ENCODE data around the gene FOXE3. TPM values are rescaled to one million over a fixed set of nuclear protein-coding genes. Genes with fewer than 3 reads are reported as not detected.
A peak's percentile ranks its signal among the peaks of the same experiment; 100 is the strongest.

FOXE3 gene
- total RNA-seq, 2 donors from 2014 or later, result not detected

GRCh38 chr1:47412437-47412836 lies 3.6 kb upstream of the FOXE3 start:
- Mint-ChIP-seq H3K4me3 (no peak overlapping the region), H3K27ac (no peak overlapping the region), H3K4me1 (ENCODE audit: low read depth in 2 of 2) (peaks cover 2 to 6% of the 10 kb centered on the region in 2 donors), H3K36me3 (no peaks in the 10 kb centered on the region), H3K27me3 (peaks cover 22 to 26% of the 10 kb centered on the region in 2 donors), H3K9me3 (no peaks in the 10 kb centered on the region)
- DNase-seq (ENCODE audit: low spot score) (no peak), ATAC-seq (no peak)

- Mint-ChIP-seq H3K27ac (no peak overlapping the region), H3K4me1 (ENCODE audit: low read depth in 2 of 2) (peaks cover 6 to 9% of the 10 kb centered on the region in 2 donors), H3K4me3 (peak overlapping the region; percentile 65), H3K36me3 (no peaks in the 10 kb centered on the region), H3K9me3 (no peaks in the 10 kb centered on the region), H3K27me3 (peaks cover 37 to 40% of the 10 kb centered on the region in 2 donors)
- peak; percentile 47 to 51 for ATAC-seq
- no peak for DNase-seq (ENCODE audit: low spot score)
These were observed 459 bp downstream of the FOXE3 start for GRCh38 chr1:47416319-47417169.

GRCh38 chr1:47417170-47418044 lies 1.3 kb downstream of the FOXE3 start:
- no peak overlapping the region for H3K27ac Mint-ChIP-seq
- peak in 1 of 2 donors; percentile 38 for ATAC-seq
- H3K9me3 Mint-ChIP-seq, result no peaks in the 10 kb centered on the region
- peak overlapping the region; percentile 67 for H3K4me3 Mint-ChIP-seq
- H3K36me3 Mint-ChIP-seq, result no peaks in the 10 kb centered on the region
- peaks cover 37 to 40% of the 10 kb centered on the region in 2 donors for H3K27me3 Mint-ChIP-seq
- H3K4me1 Mint-ChIP-seq (ENCODE audit: low read depth in 2 of 2), result peaks cover 6 to 9% of the 10 kb centered on the region in 2 donors
- DNase-seq (ENCODE audit: low spot score), result no peak

GRCh38 chr1:47418122-47418521 lies 2.0 kb downstream of the FOXE3 start:
- peak overlapping the region; percentile 67 for H3K4me3 Mint-ChIP-seq
- no peaks in the 10 kb centered on the region for H3K36me3 Mint-ChIP-seq
- H3K9me3 Mint-ChIP-seq, result no peaks in the 10 kb centered on the region
- H3K4me1 Mint-ChIP-seq (ENCODE audit: low read depth in 2 of 2), result peaks cover 6 to 9% of the 10 kb centered on the region in 2 donors
- no peak for DNase-seq (ENCODE audit: low spot score)
- ATAC-seq, result no peak
- H3K27ac Mint-ChIP-seq, result no peak overlapping the region
- peaks cover 37 to 40% of the 10 kb centered on the region in 2 donors for H3K27me3 Mint-ChIP-seq

- DNase-seq (ENCODE audit: low spot score) (no peak), ATAC-seq (no peak)
- Mint-ChIP-seq H3K27me3 (peaks cover 35 to 40% of the 10 kb centered on the region in 2 donors), H3K9me3 (no peaks in the 10 kb centered on the region), H3K27ac (no peak overlapping the region), H3K36me3 (no peaks in the 10 kb centered on the region), H3K4me3 (no peak overlapping the region), H3K4me1 (ENCODE audit: low read depth in 2 of 2) (peaks cover 6 to 9% of the 10 kb centered on the region in 2 donors)
These were observed 2.7 kb downstream of the FOXE3 start for GRCh38 chr1:47418681-47419325.

- H3K36me3 Mint-ChIP-seq, result no peaks in the 10 kb centered on the region
- peaks cover 6 to 11% of the 10 kb centered on the region in 2 donors for H3K4me1 Mint-ChIP-seq (ENCODE audit: low read depth in 2 of 2)
- no peaks in the 10 kb centered on the region for H3K9me3 Mint-ChIP-seq
- no peak overlapping the region for H3K4me3 Mint-ChIP-seq
- peaks cover 21 to 30% of the 10 kb centered on the region in 2 donors for H3K27me3 Mint-ChIP-seq
- DNase-seq (ENCODE audit: low spot score) (no peak), ATAC-seq (no peak)
- no peak overlapping the region for H3K27ac Mint-ChIP-seq
These were observed 4.5 kb downstream of the FOXE3 start for GRCh38 chr1:47420547-47420946.

GRCh38 chr1:47423872-47424271 lies 7.8 kb downstream of the FOXE3 start:
- no peak overlapping the region for H3K4me3 Mint-ChIP-seq
- peaks cover 0 to 5% of the 10 kb centered on the region in 2 donors for H3K4me1 Mint-ChIP-seq (ENCODE audit: low read depth in 2 of 2)
- H3K27me3 Mint-ChIP-seq, result peaks cover 0 to 8% of the 10 kb centered on the region in 2 donors
- no peak overlapping the region for H3K27ac Mint-ChIP-seq
- no peaks in the 10 kb centered on the region for H3K36me3 Mint-ChIP-seq
- ATAC-seq (no peak), DNase-seq (ENCODE audit: low spot score) (no peak)
- H3K9me3 Mint-ChIP-seq, result no peaks in the 10 kb centered on the region

- DNase-seq (ENCODE audit: low spot score) (no peak), ATAC-seq (no peak)
- no peaks in the 10 kb centered on the region for H3K9me3 Mint-ChIP-seq
- no peak overlapping the region for H3K4me3 Mint-ChIP-seq
- peaks cover 0 to 5% of the 10 kb centered on the region in 2 donors for H3K27me3 Mint-ChIP-seq
- H3K4me1 Mint-ChIP-seq (ENCODE audit: low read depth in 2 of 2), result peaks cover 0 to 5% of the 10 kb centered on the region in 2 donors
- no peak overlapping the region for H3K27ac Mint-ChIP-seq
- H3K36me3 Mint-ChIP-seq, result no peaks in the 10 kb centered on the region
These were observed 8.4 kb downstream of the FOXE3 start for GRCh38 chr1:47424336-47424982.

- peaks cover 28 to 37% of the 10 kb centered on the region in 2 donors for H3K4me1 Mint-ChIP-seq (ENCODE audit: low read depth in 2 of 2)
- H3K27ac Mint-ChIP-seq, result no peak overlapping the region
- peak in 1 of 2 donors; percentile 67 for ATAC-seq
- H3K4me3 Mint-ChIP-seq, result no peak overlapping the region
- H3K27me3 Mint-ChIP-seq, result peaks cover 0 to 16% of the 10 kb centered on the region in 2 donors
- H3K36me3 Mint-ChIP-seq, result peaks cover 6% of the 10 kb centered on the region
- DNase-seq (ENCODE audit: low spot score), result no peak
- no peaks in the 10 kb centered on the region for H3K9me3 Mint-ChIP-seq
These were observed 15.4 kb downstream of the FOXE3 start for GRCh38 chr1:47431534-47431933.

- no peak for ATAC-seq
- Mint-ChIP-seq H3K27ac (no peak overlapping the region), H3K27me3 (peaks cover 0 to 16% of the 10 kb centered on the region in 2 donors)
These were observed 16.3 kb downstream of the FOXE3 start for GRCh38 chr1:47432071-47433036.

GRCh38 chr1:47433037-47433421 lies 16.9 kb downstream of the FOXE3 start:
- no peak overlapping the region for H3K27ac Mint-ChIP-seq
- H3K27me3 Mint-ChIP-seq, result peaks cover 0 to 16% of the 10 kb centered on the region in 2 donors
- no peaks in the 10 kb centered on the region for H3K9me3 Mint-ChIP-seq
- H3K4me3 Mint-ChIP-seq, result no peak overlapping the region
- peaks cover 6% of the 10 kb centered on the region for H3K36me3 Mint-ChIP-seq
- DNase-seq (ENCODE audit: low spot score) (no peak), ATAC-seq (no peak)
- peaks cover 31 to 41% of the 10 kb centered on the region in 2 donors for H3K4me1 Mint-ChIP-seq (ENCODE audit: low read depth in 2 of 2)

More at GRCh38 chr1:47432071-47433036, 16.3 kb downstream of the FOXE3 start:
- H3K9me3 Mint-ChIP-seq, result no peaks in the 10 kb centered on the region
- H3K4me1 Mint-ChIP-seq (ENCODE audit: low read depth in 2 of 2), result peaks cover 31 to 41% of the 10 kb centered on the region in 2 donors
- H3K4me3 Mint-ChIP-seq, result peak overlapping the region; percentile 71
- DNase-seq (ENCODE audit: low spot score), result no peak
- peaks cover 6% of the 10 kb centered on the region for H3K36me3 Mint-ChIP-seq

- peaks cover 0 to 16% of the 10 kb centered on the region in 2 donors for H3K27me3 Mint-ChIP-seq
- no peaks in the 10 kb centered on the region for H3K9me3 Mint-ChIP-seq
- H3K4me3 Mint-ChIP-seq, result no peak overlapping the region
- peaks cover 31 to 41% of the 10 kb centered on the region in 2 donors for H3K4me1 Mint-ChIP-seq (ENCODE audit: low read depth in 2 of 2)
- H3K27ac Mint-ChIP-seq, result no peak overlapping the region
- ATAC-seq (no peak), DNase-seq (ENCODE audit: low spot score) (no peak)
- peaks cover 6% of the 10 kb centered on the region for H3K36me3 Mint-ChIP-seq
These were observed 17.5 kb downstream of the FOXE3 start for GRCh38 chr1:47433477-47434050.

Measured in natural killer cell treated with Interleukin-12 subunit alpha and Interleukin-12 subunit beta and Interleukin-15 and Interleukin-18, amount 100 ng/mL, for 72 hours (primary cell).